WTC11 (cell line): ENCODE data around the gene LBHD2.

Experiments used
- ELF4 ChIP-seq: sonication (generic); formaldehyde crosslinking; IDR thresholded peaks from 2 replicates; pipeline ENCODE4 v1.8.1; 2022; ENCODE audit warnings: low read depth, mild to moderate bottlenecking, moderate library complexity, missing genetic modification reagents
- JUN ChIP-seq: sonication (generic); formaldehyde crosslinking; IDR thresholded peaks from 2 replicates; pipeline ENCODE4 v1.8.0; 2023; ENCODE audit warnings: mild to moderate bottlenecking, missing genetic modification reagents
- TEAD4 ChIP-seq: sonication (generic); formaldehyde crosslinking; IDR thresholded peaks from 2 replicates; pipeline ENCODE4 v1.8.0; 2022; ENCODE audit warnings: mild to moderate bottlenecking, missing genetic modification reagents
- TF ChIP-seq, protein P1 (sequence below): fragments of 200-600 bp; IDR thresholded peaks from 2 replicates; pipeline ENCODE4 v1.8.0; 2022; ENCODE audit warnings: antibody characterized with exemption
- TF ChIP-seq, protein P2 (sequence below): sonication (generic); formaldehyde crosslinking; IDR thresholded peaks from 2 replicates; pipeline ENCODE4 v1.8.0; 2023; ENCODE audit warnings: mild to moderate bottlenecking, missing genetic modification reagents
- TF ChIP-seq, protein P3 (sequence below): sonication (generic); formaldehyde crosslinking; IDR thresholded peaks from 2 replicates; pipeline ENCODE4 v1.8.1; 2023; ENCODE audit warnings: mild to moderate bottlenecking, missing genetic modification reagents, moderate library complexity
- TF ChIP-seq, protein P4 (sequence below): sonication (generic); formaldehyde crosslinking; IDR thresholded peaks from 2 replicates; pipeline ENCODE4 v1.8.0; 2023; ENCODE audit warnings: missing genetic modification reagents

DNA sequence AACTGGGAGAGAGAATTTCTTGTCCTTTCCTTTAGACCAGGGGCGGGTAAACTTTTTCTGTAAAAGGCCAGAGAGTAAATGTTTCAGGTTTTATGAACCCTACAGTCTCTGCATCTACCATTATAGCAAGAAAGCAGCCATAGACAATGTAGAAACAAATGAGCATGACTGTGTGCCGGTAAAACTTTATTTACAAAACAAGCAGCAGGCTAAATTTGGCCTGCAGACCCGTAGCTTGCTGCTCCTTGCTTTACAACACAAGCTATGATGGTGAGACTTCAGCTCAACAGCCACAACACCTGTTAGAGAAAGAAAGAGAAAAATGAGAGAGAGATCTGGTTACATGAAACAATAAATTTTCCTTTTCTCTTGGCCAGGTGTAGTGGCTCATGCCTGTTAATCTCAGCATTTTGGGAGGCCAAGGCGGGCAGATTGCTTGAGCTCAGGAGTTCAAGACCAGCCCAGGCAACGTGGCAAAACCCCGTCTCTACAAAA, 22.5 kb upstream of the LBHD2 start:
- TF ChIP-seq, protein P1, sequence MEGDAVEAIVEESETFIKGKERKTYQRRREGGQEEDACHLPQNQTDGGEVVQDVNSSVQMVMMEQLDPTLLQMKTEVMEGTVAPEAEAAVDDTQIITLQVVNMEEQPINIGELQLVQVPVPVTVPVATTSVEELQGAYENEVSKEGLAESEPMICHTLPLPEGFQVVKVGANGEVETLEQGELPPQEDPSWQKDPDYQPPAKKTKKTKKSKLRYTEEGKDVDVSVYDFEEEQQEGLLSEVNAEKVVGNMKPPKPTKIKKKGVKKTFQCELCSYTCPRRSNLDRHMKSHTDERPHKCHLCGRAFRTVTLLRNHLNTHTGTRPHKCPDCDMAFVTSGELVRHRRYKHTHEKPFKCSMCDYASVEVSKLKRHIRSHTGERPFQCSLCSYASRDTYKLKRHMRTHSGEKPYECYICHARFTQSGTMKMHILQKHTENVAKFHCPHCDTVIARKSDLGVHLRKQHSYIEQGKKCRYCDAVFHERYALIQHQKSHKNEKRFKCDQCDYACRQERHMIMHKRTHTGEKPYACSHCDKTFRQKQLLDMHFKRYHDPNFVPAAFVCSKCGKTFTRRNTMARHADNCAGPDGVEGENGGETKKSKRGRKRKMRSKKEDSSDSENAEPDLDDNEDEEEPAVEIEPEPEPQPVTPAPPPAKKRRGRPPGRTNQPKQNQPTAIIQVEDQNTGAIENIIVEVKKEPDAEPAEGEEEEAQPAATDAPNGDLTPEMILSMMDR, result no peak
- TF ChIP-seq TEAD4 (CRISPR knock-in tag) (no peak), JUN (CRISPR knock-in tag) (no peak), ELF4 (CRISPR knock-in tag) (no peak)
- TF ChIP-seq, protein P2, sequence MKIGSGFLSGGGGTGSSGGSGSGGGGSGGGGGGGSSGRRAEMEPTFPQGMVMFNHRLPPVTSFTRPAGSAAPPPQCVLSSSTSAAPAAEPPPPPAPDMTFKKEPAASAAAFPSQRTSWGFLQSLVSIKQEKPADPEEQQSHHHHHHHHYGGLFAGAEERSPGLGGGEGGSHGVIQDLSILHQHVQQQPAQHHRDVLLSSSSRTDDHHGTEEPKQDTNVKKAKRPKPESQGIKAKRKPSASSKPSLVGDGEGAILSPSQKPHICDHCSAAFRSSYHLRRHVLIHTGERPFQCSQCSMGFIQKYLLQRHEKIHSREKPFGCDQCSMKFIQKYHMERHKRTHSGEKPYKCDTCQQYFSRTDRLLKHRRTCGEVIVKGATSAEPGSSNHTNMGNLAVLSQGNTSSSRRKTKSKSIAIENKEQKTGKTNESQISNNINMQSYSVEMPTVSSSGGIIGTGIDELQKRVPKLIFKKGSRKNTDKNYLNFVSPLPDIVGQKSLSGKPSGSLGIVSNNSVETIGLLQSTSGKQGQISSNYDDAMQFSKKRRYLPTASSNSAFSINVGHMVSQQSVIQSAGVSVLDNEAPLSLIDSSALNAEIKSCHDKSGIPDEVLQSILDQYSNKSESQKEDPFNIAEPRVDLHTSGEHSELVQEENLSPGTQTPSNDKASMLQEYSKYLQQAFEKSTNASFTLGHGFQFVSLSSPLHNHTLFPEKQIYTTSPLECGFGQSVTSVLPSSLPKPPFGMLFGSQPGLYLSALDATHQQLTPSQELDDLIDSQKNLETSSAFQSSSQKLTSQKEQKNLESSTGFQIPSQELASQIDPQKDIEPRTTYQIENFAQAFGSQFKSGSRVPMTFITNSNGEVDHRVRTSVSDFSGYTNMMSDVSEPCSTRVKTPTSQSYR (CRISPR knock-in tag), result no peak
- TF ChIP-seq, protein P3, sequence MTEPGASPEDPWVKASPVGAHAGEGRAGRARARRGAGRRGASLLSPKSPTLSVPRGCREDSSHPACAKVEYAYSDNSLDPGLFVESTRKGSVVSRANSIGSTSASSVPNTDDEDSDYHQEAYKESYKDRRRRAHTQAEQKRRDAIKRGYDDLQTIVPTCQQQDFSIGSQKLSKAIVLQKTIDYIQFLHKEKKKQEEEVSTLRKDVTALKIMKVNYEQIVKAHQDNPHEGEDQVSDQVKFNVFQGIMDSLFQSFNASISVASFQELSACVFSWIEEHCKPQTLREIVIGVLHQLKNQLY, result no peak
- TF ChIP-seq, protein P4, sequence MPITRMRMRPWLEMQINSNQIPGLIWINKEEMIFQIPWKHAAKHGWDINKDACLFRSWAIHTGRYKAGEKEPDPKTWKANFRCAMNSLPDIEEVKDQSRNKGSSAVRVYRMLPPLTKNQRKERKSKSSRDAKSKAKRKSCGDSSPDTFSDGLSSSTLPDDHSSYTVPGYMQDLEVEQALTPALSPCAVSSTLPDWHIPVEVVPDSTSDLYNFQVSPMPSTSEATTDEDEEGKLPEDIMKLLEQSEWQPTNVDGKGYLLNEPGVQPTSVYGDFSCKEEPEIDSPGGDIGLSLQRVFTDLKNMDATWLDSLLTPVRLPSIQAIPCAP, result no peak
